Endothelial cell of umbilical vein (primary cell): ENCODE measurements around the gene KRT33B. TPM values are rescaled to one million over a fixed set of nuclear protein-coding genes. Genes with fewer than 3 reads are reported as not detected.

ENCODE experiments used
- BruUV-seq: library from RNA; stranded (reverse); fragments of 400-500 nt; replicated peaks from 2 replicates; lab custom pipeline; 2021; lab: Mats Ljungman, UMichigan
- CTCF ChIA-PET: fragments of 300-600, 350-600 bp; sonication (Branson Sonifier 250); formaldehyde crosslinking; loops from one replicate; lab custom pipeline; 2021; ENCODE audit warnings: antibody characterized with exemption, inconsistent platforms; lab: Charles Lee
- POLR2A ChIA-PET: fragments of 300-600, 350-600 bp; sonication (Branson Sonifier 250); formaldehyde crosslinking; loops from one replicate; lab custom pipeline; 2021; ENCODE audit warnings: antibody characterized with exemption, inconsistent platforms; lab: Charles Lee
- DNase-seq: peaks from one replicate; pipeline ENCODE4 v3.0.0-alpha.2; 2011; ENCODE audit warnings: low read depth, low spot score
- FAIRE-seq: peaks from 2 replicates; lab custom pipeline; 2011; peaks lifted over from hg19 to GRCh38; lab: Jason Lieb, UNC
- H2AFZ ChIP-seq: 2 replicates; pipeline ENCODE4 v1.6.0; 2012; ENCODE audit warnings: low read depth, low read length, control low read depth, inconsistent platforms
- H3K27ac ChIP-seq: 2 replicates; pipeline ENCODE4 v1.5.1; 2011; ENCODE audit warnings: low read depth, mild to moderate bottlenecking, control low read depth, low read length, moderate library complexity; ENCODE audit not compliant: insufficient read depth
- H3K27me3 ChIP-seq, 2 experiments: 2 replicates each; pipeline versions ENCODE4 v1.6.0 to v1.6.1; 2011; ENCODE audit warnings: low read length in 2 of 2, mixed read lengths in 1 of 2; ENCODE audit not compliant: control insufficient read depth in 2 of 2, insufficient read depth in 2 of 2
- H3K36me3 ChIP-seq, 2 experiments: 2 replicates in 1 of 2; 3 replicates in 1 of 2; pipeline ENCODE4 v1.5.1; 2011; ENCODE audit warnings: low read length in 2 of 2, mild to moderate bottlenecking in 1 of 2, moderate library complexity in 1 of 2; ENCODE audit not compliant: control insufficient read depth in 2 of 2, insufficient read depth in 2 of 2; ENCODE audit errors: extremely low read depth in 1 of 2
- H3K4me1 ChIP-seq: 3 replicates; pipeline ENCODE4 v1.5.1; 2011; ENCODE audit warnings: mild to moderate bottlenecking, low read length; ENCODE audit not compliant: control insufficient read depth, insufficient read depth; ENCODE audit errors: extremely low read depth
- H3K4me2 ChIP-seq: 2 replicates; pipeline ENCODE4 v1.6.1; 2011; ENCODE audit warnings: low read length, control low read depth, mixed read lengths; ENCODE audit not compliant: insufficient read depth
- H3K4me3 ChIP-seq, 3 experiments: fragments of 200-600 bp in 1 of 3; sonication (generic), shearing (Covaris generic) in 1 of 3; replicated peaks in 1 of 3; 2 replicates each; pipeline ENCODE4 v1.5.1; 2011 to 2016; ENCODE audit warnings: control low read depth in 3 of 3, low read length in 3 of 3, mild to moderate bottlenecking in 2 of 3, inconsistent platforms in 1 of 3, low read depth in 1 of 3, moderate library complexity in 1 of 3; ENCODE audit not compliant: insufficient read depth in 1 of 3
- H3K79me2 ChIP-seq: 2 replicates; pipeline ENCODE4 v1.6.0; 2012; ENCODE audit warnings: low read length, inconsistent platforms; ENCODE audit not compliant: control insufficient read depth, insufficient read depth
- H3K9ac ChIP-seq: replicated peaks from 2 replicates; pipeline ENCODE3; 2011; ENCODE audit warnings: low read length, control low read depth; ENCODE audit not compliant: insufficient read depth; ENCODE audit errors: extremely low read depth
- H3K9me1 ChIP-seq: replicated peaks from 3 replicates; pipeline ENCODE4 v1.6.0; 2011; ENCODE audit warnings: mild to moderate bottlenecking, low read length; ENCODE audit not compliant: control insufficient read depth, insufficient read depth; ENCODE audit errors: extremely low read depth
- H3K9me3 ChIP-seq: replicated peaks from 2 replicates; pipeline ENCODE4 v1.5.1; 2012; ENCODE audit warnings: low read length, inconsistent platforms; ENCODE audit not compliant: control insufficient read depth, insufficient read depth
- H4K20me1 ChIP-seq: replicated peaks from 2 replicates; pipeline ENCODE3; 2011; ENCODE audit warnings: mild to moderate bottlenecking, low read length; ENCODE audit not compliant: control insufficient read depth, insufficient read depth; ENCODE audit errors: extremely low read depth
- CTCF ChIP-seq, 2 donors: IDR thresholded peaks; 1 replicate in 1 of 2; 2 replicates in 1 of 2; pipeline ENCODE4 v1.5.1; 2011; ENCODE audit warnings: low read length in 2 of 2, mild to moderate bottlenecking in 2 of 2, moderate library complexity in 2 of 2, control low read depth in 1 of 2, inconsistent platforms in 1 of 2, low read depth in 1 of 2; ENCODE audit not compliant: insufficient read depth in 1 of 2; ENCODE audit errors: extremely low read depth in 1 of 2
- EZH2 ChIP-seq: IDR thresholded peaks from 2 replicates; pipeline ENCODE4 v1.6.1; 2012; ENCODE audit warnings: borderline replicate concordance, low read depth, mild to moderate bottlenecking, moderate library complexity, low read length, inconsistent platforms; ENCODE audit not compliant: severe bottlenecking
- FOS ChIP-seq: IDR thresholded peaks from 2 replicates; pipeline ENCODE4 v1.6.1; 2011; ENCODE audit warnings: mild to moderate bottlenecking, low read length, moderate library complexity, borderline replicate concordance; ENCODE audit not compliant: insufficient read depth
- GATA2 ChIP-seq: IDR thresholded peaks from 2 replicates; pipeline ENCODE4 v1.7.0; 2011; ENCODE audit warnings: low read depth, mild to moderate bottlenecking, moderate library complexity, mixed read lengths, low read length; ENCODE audit not compliant: insufficient read length, insufficient read depth
- JUN ChIP-seq: IDR thresholded peaks from 2 replicates; pipeline ENCODE4 v1.6.1; 2011; ENCODE audit warnings: borderline replicate concordance, low read depth; ENCODE audit not compliant: insufficient read length, insufficient read depth
- MYC ChIP-seq: IDR thresholded peaks from one replicate; pipeline ENCODE4 v1.6.1; 2011; ENCODE audit warnings: mild to moderate bottlenecking, low read depth, low read length
- POLR2A ChIP-seq: IDR thresholded peaks from 2 replicates; pipeline ENCODE4 v1.6.1; 2012; ENCODE audit warnings: low read depth, mild to moderate bottlenecking, control low read depth, low read length
- POLR2AphosphoS5 ChIP-seq: IDR thresholded peaks from 2 replicates; pipeline ENCODE4 v1.6.1; 2012; ENCODE audit warnings: low read depth, mild to moderate bottlenecking, control low read depth, low read length, moderate library complexity; ENCODE audit not compliant: insufficient read depth
- dilution Hi-C: fragments of 300-500 bp; cut with MboI; formaldehyde crosslinking; loops from one replicate; pipeline ENCODE4 v1.15.0; 2019; ENCODE audit warnings: low sequenced_read_pairs; ENCODE audit not compliant: extremely low pct_ligation_motif_present
- intact Hi-C: fragments of 100-400 bp; cut with micrococcal nuclease; formaldehyde crosslinking; loops from one replicate; pipeline ENCODE4 v1.10.0; 2022
- polyA plus RNA-seq, 4 experiments: library from polyadenylated mRNA; depleted of rRNA in 3 of 4; stranded (reverse) in 3 of 4; unstranded in 1 of 4; fragments of >200 nt; gene quantifications; 2 replicates each; pipeline versions ENCODE4 v1.2.1 to v1.2.3, GENCODE V29; 2011 to 2012; ENCODE audit warnings: missing spikeins in 1 of 4
- total RNA-seq: library from RNA; stranded (reverse); gene quantifications from 2 replicates; pipeline ENCODE4 v1.2.3, GENCODE V29; 2021

KRT33B gene
- total and polyA plus RNA-seq, 2 donors (not counting 3 experiments of a cell fraction or from before 2014, with no cell fraction given), result not detected

GRCh38 chr17:41315814-41316445, 53.7 kb downstream of the KRT33B start:
- CTCF ChIA-PET, result interaction anchor here (1.5 kb wide), 1 partner anchor 233 kb away, joined by 4 read pairs; no protein-coding TSS in a partner anchor

More at GRCh38 chr17:41315814-41316445, 53.7 kb downstream of the KRT33B start:
- Histone ChIP-seq H3K9me3 (no peaks in the 10 kb centered on the region), H4K20me1 (no peaks in the 10 kb centered on the region), H3K36me3 (no peaks in the 10 kb centered on the region), H3K9me1 (no peaks in the 10 kb centered on the region), H3K9ac (no peak overlapping the region), H3K27me3 (peaks cover 0 to 2% of the 10 kb centered on the region in 2 experiments), H3K27ac (no peak overlapping the region), H3K79me2 (no peaks in the 10 kb centered on the region), H3K4me3 (no peak overlapping the region), H2AFZ (no peak overlapping the region), H3K4me1 (no peaks in the 10 kb centered on the region), H3K4me2 (no peak overlapping the region)
- intact Hi-C loops (no loop called here), dilution Hi-C loops (no loop called here)
- no TSS peak for BruUV-seq
- POLR2A ChIA-PET, result no interaction called here
- TF ChIP-seq JUN, result no peak
- TF ChIP-seq POLR2AphosphoS5, result no peak
- no peak for TF ChIP-seq CTCF (IDR thresholded peaks at IDR 0.05; ENCODE audit: extremely low read depth in 1 of 2, insufficient read depth in 1 of 2, low read depth in 1 of 2, low read length in 2 of 2)
- no peak for TF ChIP-seq GATA2
- no peak for TF ChIP-seq MYC
- TF ChIP-seq POLR2A, result no peak
- no peak for TF ChIP-seq FOS
- no peak for TF ChIP-seq EZH2
- no peak for FAIRE-seq
- DNase-seq, result no peak
